Prostate gland (tissue), 2 donors: ENCODE data around the gene SPEM3. TPM values are rescaled to one million over a fixed set of nuclear protein-coding genes. Genes with fewer than 3 reads are reported as not detected.

Experiments
- DNase-seq: peaks from one replicate; pipeline ENCODE4 v3.0.0-alpha.2; 2019; ENCODE audit warnings: low spot score
- H3K27ac ChIP-seq, 2 donors: fragments of 200-600 bp; sonication (generic); 2 replicates each; pipeline ENCODE4 v1.5.1; 2017 to 2019
- H3K27me3 ChIP-seq: fragments of 200-600 bp; sonication (generic); replicated peaks from 2 replicates; pipeline ENCODE4 v1.5.1; 2019; ENCODE audit not compliant: insufficient read depth
- H3K36me3 ChIP-seq, 2 donors: fragments of 200-600 bp; sonication (generic); 1 replicate in 1 of 2; 2 replicates in 1 of 2; pipeline versions ENCODE4 v1.5.1 to v1.8.1; 2017 to 2019
- H3K4me1 ChIP-seq: fragments of 200-600 bp; sonication (generic); replicated peaks from 2 replicates; pipeline ENCODE4 v1.5.1; 2019
- H3K4me3 ChIP-seq, 2 donors: fragments of 200-600 bp; sonication (generic); 2 replicates each; pipeline ENCODE4 v1.5.1; 2017 to 2019
- H3K9me3 ChIP-seq: fragments of 200-600 bp; sonication (generic); 2 replicates; pipeline ENCODE4 v1.5.1; 2017
- POLR2A ChIP-seq: fragments of 450-650 bp; IDR thresholded peaks from one replicate; pipeline ENCODE4 v1.6.1; 2016; ENCODE audit warnings: antibody characterized with exemption, mild to moderate bottlenecking
- POLR2AphosphoS5 ChIP-seq: sonication (generic); formaldehyde crosslinking; IDR thresholded peaks from one replicate; pipeline ENCODE4 v1.6.1; 2017; ENCODE audit warnings: antibody characterized with exemption
- WGBS: methylation state at CpG from one replicate; pipeline ENCODE4 v1.1.5; 2018; 5-methylcytosine and 5-hydroxymethylcytosine counted together
- intact Hi-C: fragments of 100-400 bp; cut with DNase I; formaldehyde crosslinking; loops from one replicate; pipeline ENCODE4 v1.14.2; 2022
- total RNA-seq, 2 donors: library from RNA; depleted of rRNA; stranded (reverse); fragments of >200 nt; gene quantifications; one replicate each; pipeline ENCODE4 v1.1.0, GENCODE V29; 2016
- TF ChIP-seq, protein P1 (sequence below), 4 experiments: fragments of 200-600 bp in 2 of 4; fragments of 450-650 bp in 2 of 4; sonication (generic) in 2 of 4; IDR thresholded peaks; 1 replicate in 3 of 4; 2 replicates in 1 of 4; pipeline ENCODE4 v1.5.1; 2016 to 2019; ENCODE audit warnings: antibody characterized with exemption in 4 of 4, mild to moderate bottlenecking in 2 of 4, moderate library complexity in 2 of 4

Gene SPEM3
- total RNA-seq = under 1 TPM; 0.09 to 0.11 TPM

DNA sequence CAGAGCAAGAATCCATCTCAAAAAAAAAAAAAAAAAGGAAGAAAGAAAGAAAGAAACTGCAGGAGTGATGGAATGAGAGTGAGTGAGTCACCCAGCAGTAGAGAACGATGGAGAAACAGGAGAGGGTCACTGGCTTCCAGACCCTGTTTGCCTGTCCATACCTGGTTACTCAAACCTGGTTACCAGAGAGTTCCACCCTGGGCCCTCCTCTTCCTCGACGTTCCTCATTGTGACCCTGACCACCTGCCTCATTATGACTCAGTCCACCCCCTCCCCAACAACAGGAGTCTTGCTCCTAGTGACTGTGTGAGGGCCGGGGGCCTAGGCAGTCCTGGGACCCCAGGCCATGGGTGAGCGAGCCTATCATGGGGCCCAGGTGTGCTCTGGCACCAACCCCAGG lies at the start of gene SPEM3:
SPEM3 (plus strand) TSS at position 301 of the 400 bp plus-strand sequence; CDS start at position 347, 46 bp downstream.
- intact Hi-C loops = no loop called here
- Histone ChIP-seq H3K27me3 (no peaks in the 10 kb centered on the region), H3K4me1 (no peaks in the 10 kb centered on the region), H3K4me3 (no peak within 1 kb of the TSS), H3K36me3 (no peaks in the 10 kb centered on the region), H3K27ac (no peak within 1 kb of the TSS), H3K9me3 (no peaks in the 10 kb centered on the region)
- no peak for DNase-seq
- TF ChIP-seq, protein P1, sequence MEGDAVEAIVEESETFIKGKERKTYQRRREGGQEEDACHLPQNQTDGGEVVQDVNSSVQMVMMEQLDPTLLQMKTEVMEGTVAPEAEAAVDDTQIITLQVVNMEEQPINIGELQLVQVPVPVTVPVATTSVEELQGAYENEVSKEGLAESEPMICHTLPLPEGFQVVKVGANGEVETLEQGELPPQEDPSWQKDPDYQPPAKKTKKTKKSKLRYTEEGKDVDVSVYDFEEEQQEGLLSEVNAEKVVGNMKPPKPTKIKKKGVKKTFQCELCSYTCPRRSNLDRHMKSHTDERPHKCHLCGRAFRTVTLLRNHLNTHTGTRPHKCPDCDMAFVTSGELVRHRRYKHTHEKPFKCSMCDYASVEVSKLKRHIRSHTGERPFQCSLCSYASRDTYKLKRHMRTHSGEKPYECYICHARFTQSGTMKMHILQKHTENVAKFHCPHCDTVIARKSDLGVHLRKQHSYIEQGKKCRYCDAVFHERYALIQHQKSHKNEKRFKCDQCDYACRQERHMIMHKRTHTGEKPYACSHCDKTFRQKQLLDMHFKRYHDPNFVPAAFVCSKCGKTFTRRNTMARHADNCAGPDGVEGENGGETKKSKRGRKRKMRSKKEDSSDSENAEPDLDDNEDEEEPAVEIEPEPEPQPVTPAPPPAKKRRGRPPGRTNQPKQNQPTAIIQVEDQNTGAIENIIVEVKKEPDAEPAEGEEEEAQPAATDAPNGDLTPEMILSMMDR (IDR thresholded peaks at IDR 0.05) = no peak
- no peak for TF ChIP-seq POLR2A
- no peak for TF ChIP-seq POLR2AphosphoS5
- WGBS = 63% methylated on average over 5 of the region's 5 CpGs

DNA sequence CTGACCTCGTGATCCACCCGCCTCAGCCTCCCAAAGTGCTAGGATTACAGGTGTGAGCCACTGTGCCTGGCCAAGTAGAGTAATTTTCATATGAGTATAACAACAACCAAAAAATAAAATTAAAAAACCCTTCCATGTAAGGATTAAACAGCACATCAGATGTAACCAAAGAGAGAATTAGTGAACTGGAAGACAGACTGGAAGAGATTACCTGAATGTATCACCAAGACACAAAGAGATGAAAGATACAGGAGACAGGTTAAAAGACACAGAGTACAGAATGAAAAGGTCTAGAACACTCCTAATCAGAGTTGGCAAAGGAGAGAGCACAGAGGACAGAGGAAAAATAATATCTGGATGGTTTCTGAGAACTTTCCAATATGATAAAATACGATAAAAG lies 49.5 kb upstream of the SPEM3 start:
- no peak for DNase-seq
- H3K27ac ChIP-seq = no peak overlapping the region
- no peaks in the 10 kb centered on the region for H3K36me3 ChIP-seq
- intact Hi-C loops = no loop called here
- peaks cover 10% of the 10 kb centered on the region for H3K4me1 ChIP-seq
- H3K9me3 ChIP-seq = no peaks in the 10 kb centered on the region
- 92% methylated on average over 3 of the region's 3 CpGs for WGBS
- TF ChIP-seq POLR2AphosphoS5 = no peak
- TF ChIP-seq, protein P1 (IDR thresholded peaks at IDR 0.05) = no peak
- no peak for TF ChIP-seq POLR2A
- H3K4me3 ChIP-seq = no peak overlapping the region
- no peaks in the 10 kb centered on the region for H3K27me3 ChIP-seq

DNA sequence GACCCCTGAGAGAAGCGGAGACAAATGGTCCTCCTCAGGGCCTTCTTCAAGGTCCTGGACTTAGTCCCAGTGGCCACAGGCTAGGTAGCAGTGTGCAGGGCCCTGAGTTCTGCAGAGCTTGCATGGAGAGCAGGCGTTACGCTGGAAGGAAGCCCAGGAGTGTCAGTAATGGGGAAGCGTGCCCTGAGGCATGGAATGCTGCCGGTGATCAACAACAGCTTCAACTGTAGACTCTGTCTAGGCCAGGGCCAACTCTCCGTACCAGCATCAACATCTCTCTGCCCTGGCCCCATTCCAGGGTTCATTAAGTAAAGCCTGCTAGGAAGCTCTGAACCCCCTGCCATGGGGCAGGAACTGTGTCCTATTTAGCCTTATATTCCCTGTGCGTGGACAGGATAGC lies 48.3 kb upstream of the SPEM3 start:
- Histone ChIP-seq H3K9me3 (no peaks in the 10 kb centered on the region), H3K36me3 (no peaks in the 10 kb centered on the region), H3K4me1 (peaks cover 10% of the 10 kb centered on the region), H3K27ac (peak overlapping the region; percentile 72 to 75), H3K4me3 (peak overlapping the region; percentile 38 to 47), H3K27me3 (no peaks in the 10 kb centered on the region)
- peak; percentile 39 for TF ChIP-seq POLR2AphosphoS5
- TF ChIP-seq POLR2A = no peak
- intact Hi-C loops = no loop called here
- DNase-seq = peak; percentile 85
- WGBS = 29% methylated on average over 7 of the region's 7 CpGs

DNA sequence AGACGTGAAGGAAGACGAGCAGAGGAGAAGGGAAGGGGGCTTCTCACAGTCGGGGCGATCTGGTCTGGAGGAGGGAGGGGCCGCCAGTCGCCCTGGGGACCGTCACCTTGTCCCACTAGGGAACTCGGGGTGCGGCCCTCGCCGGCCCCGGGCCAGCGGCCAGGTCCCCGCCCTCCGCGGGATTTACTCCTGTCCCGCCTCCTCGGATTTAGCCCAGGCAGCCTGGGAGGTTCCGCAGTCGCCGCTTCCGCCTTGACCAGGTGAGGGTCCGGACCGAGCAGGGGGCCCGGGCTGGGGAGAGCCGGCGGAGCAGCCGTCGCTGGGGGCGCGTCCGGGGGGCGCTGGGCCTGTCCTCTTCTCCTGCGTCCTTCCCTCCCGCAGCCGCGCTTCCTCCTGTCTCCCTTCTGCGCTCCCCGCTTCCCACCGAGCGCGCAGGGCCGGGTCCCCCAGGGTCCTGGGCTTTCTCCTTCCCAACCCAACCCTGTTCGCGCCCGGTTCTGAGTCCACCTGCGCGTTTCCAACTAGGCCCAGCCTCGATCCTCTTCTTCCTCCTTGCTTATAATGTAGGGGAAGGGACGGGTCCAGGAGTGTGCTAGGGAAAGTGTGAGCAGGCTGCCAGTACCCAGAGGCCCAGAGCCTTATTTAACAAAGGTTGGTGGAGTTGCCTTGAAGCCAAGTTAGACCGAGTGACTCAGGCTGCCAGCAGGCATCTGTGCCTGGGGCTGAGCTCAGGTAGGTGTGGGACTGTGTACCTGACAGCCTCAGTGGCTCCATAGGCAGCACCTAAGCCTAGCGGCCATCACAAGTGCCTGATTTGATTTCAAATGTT lies 47.6 kb upstream of the SPEM3 start, which contains the start of gene TNK1:
TNK1 (plus strand) TSS at position 235 of the 829 bp plus-strand sequence. CDS start 1,838 bp downstream, outside the sequence.
- WGBS = 3% methylated on average over 52 of the region's 52 CpGs
- H3K36me3 ChIP-seq = no peaks in the 10 kb centered on the region
- H3K9me3 ChIP-seq = no peaks in the 10 kb centered on the region
- peak within 1 kb of the TSS; percentile 38 to 47 for H3K4me3 ChIP-seq
- peaks cover 10% of the 10 kb centered on the region for H3K4me1 ChIP-seq
- no peaks in the 10 kb centered on the region for H3K27me3 ChIP-seq
- peak within 1 kb of the TSS; percentile 72 to 75 for H3K27ac ChIP-seq
- DNase-seq = peak; percentile 84
- TF ChIP-seq POLR2A (peak; percentile 82), POLR2AphosphoS5 (peak; percentile 77)
- TF ChIP-seq, protein P1 (IDR thresholded peaks at IDR 0.05) = no peak
- intact Hi-C loops = no loop called here

DNA sequence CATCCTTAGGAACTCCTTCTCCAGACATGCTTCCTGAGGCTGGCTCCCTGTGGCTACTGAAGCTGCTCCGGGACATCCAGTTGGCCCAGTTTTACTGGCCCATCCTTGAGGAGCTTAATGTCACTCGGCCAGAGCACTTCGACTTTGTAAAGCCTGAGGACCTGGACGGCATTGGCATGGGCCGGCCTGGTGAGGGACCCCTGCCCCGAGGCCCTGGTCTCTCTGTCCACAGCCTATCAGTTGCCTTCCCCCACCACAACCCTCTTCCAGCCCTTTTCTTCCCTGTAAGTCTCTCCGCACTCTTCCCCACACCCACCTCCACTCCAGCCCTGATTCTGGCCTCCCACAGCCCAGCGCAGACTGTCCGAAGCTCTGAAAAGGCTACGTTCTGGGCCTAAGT lies 45.8 kb upstream of the SPEM3 start:
- intact Hi-C loops = no loop called here
- H3K36me3 ChIP-seq = no peaks in the 10 kb centered on the region
- H3K4me1 ChIP-seq = peaks cover 10% of the 10 kb centered on the region
- H3K4me3 ChIP-seq = no peak overlapping the region
- DNase-seq = no peak
- no peaks in the 10 kb centered on the region for H3K9me3 ChIP-seq
- WGBS = 81% methylated on average over 10 of the region's 10 CpGs
- H3K27me3 ChIP-seq = no peaks in the 10 kb centered on the region
- no peak for TF ChIP-seq POLR2A
- TF ChIP-seq POLR2AphosphoS5 = no peak
- TF ChIP-seq, protein P1 (IDR thresholded peaks at IDR 0.05) = no peak
- H3K27ac ChIP-seq = no peak overlapping the region
